Pancreas (tissue), 10 donors: ENCODE measurements around the gene FXR1. TPM values are rescaled to one million over a fixed set of nuclear protein-coding genes. Genes with fewer than 3 reads are reported as not detected.

Source experiments
- ATAC-seq, 4 donors: fragments of 200-7000 bp; cut with Tn5 transposase; one replicate each; pipeline versions ENCODE4 v1.8.0 to v1.9.1; 2020; ENCODE audit warnings: mild to moderate bottlenecking in 4 of 4, moderate library complexity in 4 of 4
- DNase-seq, 6 donors: peaks; one replicate each; pipeline ENCODE4 v3.0.0-alpha.2; 2020
- FAIRE-seq: peaks from 2 replicates; lab custom pipeline; 2012; peaks lifted over from hg19 to GRCh38; lab: Jason Lieb, UNC
- H3K27ac ChIP-seq, 4 donors: fragments of 200-600 bp; sonication (generic); 1 replicate in 3 of 4; 2 replicates in 1 of 4; pipeline versions ENCODE4 v1.5.0 to v1.8.0; 2020
- H3K27me3 ChIP-seq, 4 donors: fragments of 200-600 bp; one replicate each; pipeline ENCODE4 v1.8.0; 2021
- H3K36me3 ChIP-seq, 3 donors: fragments of 200-600 bp; sonication (generic) in 1 of 3; one replicate each; pipeline versions ENCODE4 v1.5.0 to v1.8.0; 2020 to 2021
- H3K4me1 ChIP-seq, 3 donors: fragments of 200-600 bp; one replicate each; pipeline ENCODE4 v1.8.0; 2021
- H3K4me3 ChIP-seq, 4 donors: fragments of 200-600 bp; sonication (generic) in 2 of 4; one replicate each; pipeline versions ENCODE4 v1.5.0 to v1.8.0; 2020 to 2021
- H3K9me3 ChIP-seq, 4 donors: fragments of 200-600 bp; one replicate each; pipeline ENCODE4 v1.8.0; 2021
- CTCF ChIP-seq, 4 donors: fragments of 200-600 bp; sonication (generic) in 3 of 4; IDR thresholded peaks; one replicate each; pipeline versions ENCODE4 v1.5.0 to v1.8.0; 2021; ENCODE audit warnings: antibody characterized with exemption in 4 of 4
- WGBS, 2 donors: extraction: QIAGEN DNeasy Blood & Tissue Kit; methylation state at CpG; one replicate each; pipeline ENCODE4 v1.1.7; 2013; 5-methylcytosine and 5-hydroxymethylcytosine counted together
- intact Hi-C, 3 donors: fragments of 100-400 bp; cut with DNase I; formaldehyde crosslinking; loops; one replicate each; pipeline versions ENCODE4 v1.11.1 to v1.14.2; 2022
- polyA plus RNA-seq, 2 donors: library from polyadenylated mRNA; stranded (reverse); fragments of 200-250 nt; gene quantifications; one replicate each; pipeline ENCODE4 v1.2.3, GENCODE V29; 2013
- total RNA-seq, 6 donors: library from RNA; stranded (reverse); fragmentation: NEBNext Ultra II Directional in 4 of 6; extraction: Animal tissue kit (Norgen Biotek cat#: 25700) in 4 of 6; gene quantifications; one replicate each; pipeline versions ENCODE4 v1.2.1 to v1.2.4, GENCODE V29; 2021 to 2023
- donor health status: healthy with polysubstance abuse.
- donor health status: DM: no; HTN: no; CAD: no; lungs with moderate emphysema.
- donor health status: DM: no; HTN: no; CAD: no.
- donor health status: control.
- donor health status: control.
- donor health status: Bipolar disorder and iron deficiency.
- donor health status: DM: yes; HTN: yes; CAD: no.
- donor health status: DM: no; HTN: no; CAD: no.
- donor health status: DM: no; HTN: no; CAD: no.
- donor health status: DM: yes; HTN: yes; CAD: no.

Gene FXR1
- total and polyA plus RNA-seq, 8 donors, result 33.5 to 76.6 (median 58.4) TPM

GRCh38 chr3:180959691-180960090 is 47.2 kb downstream of the FXR1 start:
- Histone ChIP-seq H3K9me3 (no peaks in the 10 kb centered on the region), H3K4me3 (no peak overlapping the region), H3K27me3 (no peaks in the 10 kb centered on the region), H3K27ac (no peak overlapping the region), H3K36me3 (peaks cover 5 to 38% (median 8%) of the 10 kb centered on the region in 3 donors), H3K4me1 (no peaks in the 10 kb centered on the region)
- intact Hi-C loops, result no loop called here
- WGBS, 2 donors, result 94% methylated on average over 1 of the region's 1 CpG
- FAIRE-seq (no peak), DNase-seq (no peak), ATAC-seq (no peak)
- TF ChIP-seq CTCF (IDR thresholded peaks at IDR 0.05), result no peak

- no peaks in the 10 kb centered on the region for H3K9me3 ChIP-seq
- intact Hi-C loops, result no loop called here
- no peaks in the 10 kb centered on the region for H3K27me3 ChIP-seq
- WGBS, 2 donors, result 90 to 94% methylated on average over 3 of the region's 3 CpGs
- no peak for ATAC-seq
- H3K4me1 ChIP-seq, result no peaks in the 10 kb centered on the region
- no peak overlapping the region for H3K4me3 ChIP-seq
- FAIRE-seq, result no peak
- H3K27ac ChIP-seq, result no peak overlapping the region
- no peak for TF ChIP-seq CTCF (IDR thresholded peaks at IDR 0.05)
- H3K36me3 ChIP-seq, result peaks cover 5 to 38% (median 8%) of the 10 kb centered on the region in 3 donors
- no peak for DNase-seq
Measured at GRCh38 chr3:180961087-180961486, 48.6 kb downstream of the FXR1 start.

- H3K36me3 ChIP-seq, result peaks cover 5 to 38% (median 8%) of the 10 kb centered on the region in 3 donors
Measured at GRCh38 chr3:180961552-180961951, 49.1 kb downstream of the FXR1 start.

GRCh38 chr3:180962530-180962929 is 50.1 kb downstream of the FXR1 start:
- FAIRE-seq (no peak), ATAC-seq (no peak), DNase-seq (no peak)
- H3K4me3 ChIP-seq, result no peak overlapping the region
- peaks cover 5 to 39% (median 8%) of the 10 kb centered on the region in 3 donors for H3K36me3 ChIP-seq
- WGBS, 2 donors, result 88 to 92% methylated on average over 1 of the region's 1 CpG
- intact Hi-C loops, result no loop called here
- H3K4me1 ChIP-seq, result no peaks in the 10 kb centered on the region
- no peak overlapping the region for H3K27ac ChIP-seq
- TF ChIP-seq CTCF (IDR thresholded peaks at IDR 0.05), result no peak
- no peaks in the 10 kb centered on the region for H3K9me3 ChIP-seq
- H3K27me3 ChIP-seq, result no peaks in the 10 kb centered on the region

More at GRCh38 chr3:180961552-180961951, 49.1 kb downstream of the FXR1 start:
- H3K4me1 ChIP-seq, result no peaks in the 10 kb centered on the region
- no peak for ATAC-seq
- no peak for TF ChIP-seq CTCF (IDR thresholded peaks at IDR 0.05)
- H3K27ac ChIP-seq, result no peak overlapping the region
- no peak overlapping the region for H3K4me3 ChIP-seq
- DNase-seq, result no peak
- WGBS, 2 donors, result 90 to 100% methylated on average over 1 of the region's 1 CpG
- FAIRE-seq, result no peak
- intact Hi-C loops, result no loop called here
- no peaks in the 10 kb centered on the region for H3K9me3 ChIP-seq
- no peaks in the 10 kb centered on the region for H3K27me3 ChIP-seq

- Histone ChIP-seq H3K9me3 (no peaks in the 10 kb centered on the region), H3K36me3 (peaks cover 0 to 41% (median 7%) of the 10 kb centered on the region in 3 donors), H3K27ac (no peak overlapping the region), H3K4me3 (no peak overlapping the region), H3K4me1 (no peaks in the 10 kb centered on the region), H3K27me3 (no peaks in the 10 kb centered on the region)
- TF ChIP-seq CTCF (IDR thresholded peaks at IDR 0.05), result no peak
- ATAC-seq, result no peak
- DNase-seq, result no peak
- WGBS, 2 donors, result 97% methylated on average over 6 of the region's 6 CpGs
- intact Hi-C loops, result no loop called here
- FAIRE-seq, result no peak
Measured at GRCh38 chr3:180970931-180971330, 58.5 kb downstream of the FXR1 start.
